Upper lobe of left lung (tissue), 4 donors: ENCODE results near the gene UACA.

Source experiments
- EP300 ChIP-seq, 4 donors: sonication (generic); formaldehyde crosslinking; IDR thresholded peaks; one replicate each; pipeline ENCODE4 v1.5.1; 2017; ENCODE audit warnings: antibody characterized with exemption in 4 of 4, control low read depth in 2 of 4
- POLR2A ChIP-seq, 4 donors: fragments of 450-650 bp; IDR thresholded peaks; one replicate each; pipeline ENCODE4 v1.5.1; 2016 to 2017; ENCODE audit warnings: antibody characterized with exemption in 4 of 4, mild to moderate bottlenecking in 2 of 4
- POLR2AphosphoS5 ChIP-seq, 2 donors: sonication (generic); formaldehyde crosslinking; IDR thresholded peaks; one replicate each; pipeline ENCODE4 v1.5.1; 2017; ENCODE audit warnings: antibody characterized with exemption in 2 of 2
- TF ChIP-seq, protein P1 (sequence below), 6 experiments: fragments of 450-650 bp in 4 of 6; fragments of 200-600 bp in 2 of 6; sonication (generic) in 2 of 6; IDR thresholded peaks; one replicate each; pipeline ENCODE4 v1.5.1; 2016 to 2019; ENCODE audit warnings: antibody characterized with exemption in 6 of 6

DNA sequence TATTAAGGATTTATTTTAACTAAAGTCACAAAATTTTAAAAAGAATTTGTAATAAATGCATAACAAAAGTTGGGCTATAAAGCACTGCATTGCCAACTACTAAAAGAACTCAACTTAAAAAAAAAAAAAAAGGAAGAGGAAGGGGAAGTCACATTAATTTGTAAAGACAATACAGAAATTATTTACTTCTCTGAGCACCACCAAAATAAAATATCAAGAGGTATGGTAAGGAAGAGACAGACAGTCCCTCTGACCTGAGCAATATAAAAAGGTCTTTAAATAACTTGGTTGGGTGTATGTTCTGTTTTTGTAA lies 83.5 kb downstream of the UACA start:
- TF ChIP-seq EP300 (IDR thresholded peaks at IDR 0.05) (no peak), POLR2AphosphoS5 (IDR thresholded peaks at IDR 0.05) (no peak), POLR2A (IDR thresholded peaks at IDR 0.05) (no peak)
- TF ChIP-seq, protein P1, sequence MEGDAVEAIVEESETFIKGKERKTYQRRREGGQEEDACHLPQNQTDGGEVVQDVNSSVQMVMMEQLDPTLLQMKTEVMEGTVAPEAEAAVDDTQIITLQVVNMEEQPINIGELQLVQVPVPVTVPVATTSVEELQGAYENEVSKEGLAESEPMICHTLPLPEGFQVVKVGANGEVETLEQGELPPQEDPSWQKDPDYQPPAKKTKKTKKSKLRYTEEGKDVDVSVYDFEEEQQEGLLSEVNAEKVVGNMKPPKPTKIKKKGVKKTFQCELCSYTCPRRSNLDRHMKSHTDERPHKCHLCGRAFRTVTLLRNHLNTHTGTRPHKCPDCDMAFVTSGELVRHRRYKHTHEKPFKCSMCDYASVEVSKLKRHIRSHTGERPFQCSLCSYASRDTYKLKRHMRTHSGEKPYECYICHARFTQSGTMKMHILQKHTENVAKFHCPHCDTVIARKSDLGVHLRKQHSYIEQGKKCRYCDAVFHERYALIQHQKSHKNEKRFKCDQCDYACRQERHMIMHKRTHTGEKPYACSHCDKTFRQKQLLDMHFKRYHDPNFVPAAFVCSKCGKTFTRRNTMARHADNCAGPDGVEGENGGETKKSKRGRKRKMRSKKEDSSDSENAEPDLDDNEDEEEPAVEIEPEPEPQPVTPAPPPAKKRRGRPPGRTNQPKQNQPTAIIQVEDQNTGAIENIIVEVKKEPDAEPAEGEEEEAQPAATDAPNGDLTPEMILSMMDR (IDR thresholded peaks at IDR 0.05), result no peak
